K562 (cell line): ENCODE data around the gene PHF12. TPM values are rescaled to one million over a fixed set of nuclear protein-coding genes. Genes with fewer than 3 reads are reported as not detected.

Experiments
- DNMT1 ChIP-seq: fragments of 450-650 bp; IDR thresholded peaks from 2 replicates; pipeline ENCODE4 v1.6.1; 2016; ENCODE audit warnings: antibody characterized with exemption, mild to moderate bottlenecking
- KDM5B ChIP-seq: fragments of 200-600 bp; sonication (generic); IDR thresholded peaks from 2 replicates; pipeline ENCODE4 v1.6.1; 2012; ENCODE audit warnings: low read depth, mild to moderate bottlenecking, moderate library complexity, low read length, control low read depth, inconsistent platforms; ENCODE audit not compliant: insufficient replicate concordance
- LEF1 ChIP-seq: fragments of 450-650 bp; IDR thresholded peaks from 2 replicates; pipeline ENCODE4 v1.6.1; 2016; ENCODE audit warnings: mild to moderate bottlenecking
- MYNN ChIP-seq, 2 experiments: sonication (generic); formaldehyde crosslinking in 1 of 2; IDR thresholded peaks; 2 replicates each; pipeline versions ENCODE4 v1.5.0 to v1.6.1; 2016 to 2020; ENCODE audit warnings: antibody characterized with exemption in 1 of 2, missing genetic modification reagents in 1 of 2
- RCOR1 ChIP-seq, 2 experiments: IDR thresholded peaks; 2 replicates each; pipeline ENCODE4 v1.6.1; 2012; ENCODE audit warnings: low read depth in 2 of 2, low read length in 2 of 2, borderline replicate concordance in 1 of 2, improper control_type of control experiment in 1 of 2
- RFX5 ChIP-seq: IDR thresholded peaks from 2 replicates; pipeline ENCODE4 v1.6.1; 2011; ENCODE audit warnings: low read depth, mild to moderate bottlenecking, improper control_type of control experiment, low read length
- SIN3A ChIP-seq, 2 experiments: fragments of 150-350 bp in 1 of 2; IDR thresholded peaks; 2 replicates each; pipeline ENCODE4 v1.6.1; 2011 to 2016; ENCODE audit warnings: borderline replicate concordance in 2 of 2, low read depth in 2 of 2, low read length in 2 of 2, mild to moderate bottlenecking in 2 of 2, moderate library complexity in 2 of 2; ENCODE audit not compliant: control insufficient read depth in 1 of 2
- ZNF282 ChIP-seq: sonication (generic); formaldehyde crosslinking; IDR thresholded peaks from 2 replicates; pipeline ENCODE4 v1.8.1; 2023; ENCODE audit warnings: missing genetic modification reagents
- polyA plus RNA-seq, 8 experiments: library from polyadenylated mRNA; depleted of rRNA in 4 of 8; stranded (reverse) in 5 of 8; unstranded in 3 of 8; fragments of >200 nt; fragmentation: Nextera tagmentation in 2 of 8; fragmentation: Illumina TruSeq in 1 of 8; extraction: Ambion mirVana in 2 of 8; extraction: Trizol in 1 of 8; gene quantifications; 2 replicates each; pipeline versions ENCODE4 v1.2.1 to v1.2.3, GENCODE V29; 2011 to 2014; ENCODE audit warnings: inconsistent platforms in 1 of 8, missing spikeins in 1 of 8
- total RNA-seq, 7 experiments: library from RNA; depleted of rRNA in 6 of 7; stranded (reverse); fragments of >200 nt in 6 of 7; fragmentation: Illumina TruSeq in 2 of 7; extraction: Trizol in 2 of 7; gene quantifications; 2 replicates each; pipeline versions ENCODE4 v1.2.1 to v1.2.3, GENCODE V29; 2011 to 2021; ENCODE audit warnings: low replicate concordance in 1 of 7
- TF ChIP-seq, protein P1 (sequence below), 2 experiments: fragments of 450-650 bp; IDR thresholded peaks; 2 replicates each; pipeline ENCODE4 v1.6.1; 2018; ENCODE audit warnings: mild to moderate bottlenecking in 2 of 2, low read depth in 1 of 2; ENCODE audit not compliant: partially characterized antibody in 2 of 2
- TF ChIP-seq, protein P2 (sequence below): fragments of 450-650 bp; formaldehyde crosslinking; IDR thresholded peaks from 2 replicates; pipeline ENCODE4 v1.4.0; 2022; ENCODE audit warnings: mild to moderate bottlenecking, moderate library complexity
- TF ChIP-seq, protein P3 (sequence below), 2 experiments: IDR thresholded peaks; 2 replicates each; pipeline ENCODE4 v1.6.1; 2012; ENCODE audit warnings: improper control_type of control experiment in 2 of 2, low read depth in 2 of 2, low read length in 2 of 2, borderline replicate concordance in 1 of 2

Gene PHF12
- total and polyA plus RNA-seq, 9 of the 15 experiments (the other 6 are each of a cell fraction or from before 2014, with no cell fraction given), result 0.82 to 31.3 (median 13.5) TPM

DNA sequence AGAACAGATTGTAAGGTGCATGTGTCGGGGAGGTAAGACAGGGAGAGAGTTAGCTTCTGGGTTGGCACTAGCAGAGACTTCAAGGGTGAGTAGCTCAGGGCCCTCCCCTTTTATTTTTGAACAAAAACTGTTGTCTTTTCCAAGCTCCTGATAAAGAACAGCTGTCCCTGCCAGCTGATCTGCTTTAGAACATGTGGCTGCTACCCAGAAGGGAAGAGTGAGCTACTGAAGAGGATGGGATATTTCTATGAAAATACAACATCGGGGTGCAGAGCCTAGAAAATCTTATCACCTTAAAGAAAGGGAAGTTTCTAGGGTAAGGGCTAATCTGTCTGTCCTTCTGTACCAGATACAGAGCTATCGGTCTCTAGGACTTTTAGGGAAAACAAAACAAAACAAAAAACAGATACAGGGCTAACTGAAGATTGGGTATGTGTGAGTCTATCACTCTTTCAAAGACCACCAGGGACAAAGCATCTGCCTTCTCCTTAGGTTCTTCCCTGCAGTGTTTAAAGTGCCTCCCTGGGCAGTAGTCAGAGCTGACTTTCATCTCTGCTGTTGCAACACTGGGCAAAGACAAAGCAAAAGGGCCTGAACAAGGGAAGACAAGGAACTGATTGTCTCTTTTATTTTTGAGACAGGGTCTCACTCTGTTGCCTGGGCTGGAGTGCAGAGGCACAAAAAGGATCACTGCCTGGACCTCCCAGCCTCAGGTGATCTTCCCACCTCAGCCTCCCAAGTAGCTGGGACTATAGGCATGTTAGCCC, 43.4 kb downstream of the PHF12 start (continued):
- TF ChIP-seq RFX5 (no peak), DNMT1 (0 out of 2 replicates have a peak, but pooled peaks have one; percentile 48), ZNF282 (CRISPR knock-in tag) (no peak), RCOR1 (IDR thresholded peaks at IDR 0.05; ENCODE audit: borderline replicate concordance in 1 of 2, low read depth in 2 of 2, low read length in 2 of 2) (0 out of 4 replicates have a peak, but pooled peaks of 1 of the 2 experiments have one; percentile 6), KDM5B (peak; percentile 10), LEF1 (no peak), SIN3A (IDR thresholded peaks at IDR 0.05; ENCODE audit: borderline replicate concordance in 2 of 2, control insufficient read depth in 1 of 2, low read depth in 2 of 2, low read length in 2 of 2) (peak; percentile 75 to 91; a peak in 2 of 4 replicates), MYNN (IDR thresholded peaks at IDR 0.05) (peak; percentile 52; the same call in 1 of the 2 replicates), MYNN (CRISPR knock-in tag; IDR thresholded peaks at IDR 0.05) (no peak)
- TF ChIP-seq, protein P1, sequence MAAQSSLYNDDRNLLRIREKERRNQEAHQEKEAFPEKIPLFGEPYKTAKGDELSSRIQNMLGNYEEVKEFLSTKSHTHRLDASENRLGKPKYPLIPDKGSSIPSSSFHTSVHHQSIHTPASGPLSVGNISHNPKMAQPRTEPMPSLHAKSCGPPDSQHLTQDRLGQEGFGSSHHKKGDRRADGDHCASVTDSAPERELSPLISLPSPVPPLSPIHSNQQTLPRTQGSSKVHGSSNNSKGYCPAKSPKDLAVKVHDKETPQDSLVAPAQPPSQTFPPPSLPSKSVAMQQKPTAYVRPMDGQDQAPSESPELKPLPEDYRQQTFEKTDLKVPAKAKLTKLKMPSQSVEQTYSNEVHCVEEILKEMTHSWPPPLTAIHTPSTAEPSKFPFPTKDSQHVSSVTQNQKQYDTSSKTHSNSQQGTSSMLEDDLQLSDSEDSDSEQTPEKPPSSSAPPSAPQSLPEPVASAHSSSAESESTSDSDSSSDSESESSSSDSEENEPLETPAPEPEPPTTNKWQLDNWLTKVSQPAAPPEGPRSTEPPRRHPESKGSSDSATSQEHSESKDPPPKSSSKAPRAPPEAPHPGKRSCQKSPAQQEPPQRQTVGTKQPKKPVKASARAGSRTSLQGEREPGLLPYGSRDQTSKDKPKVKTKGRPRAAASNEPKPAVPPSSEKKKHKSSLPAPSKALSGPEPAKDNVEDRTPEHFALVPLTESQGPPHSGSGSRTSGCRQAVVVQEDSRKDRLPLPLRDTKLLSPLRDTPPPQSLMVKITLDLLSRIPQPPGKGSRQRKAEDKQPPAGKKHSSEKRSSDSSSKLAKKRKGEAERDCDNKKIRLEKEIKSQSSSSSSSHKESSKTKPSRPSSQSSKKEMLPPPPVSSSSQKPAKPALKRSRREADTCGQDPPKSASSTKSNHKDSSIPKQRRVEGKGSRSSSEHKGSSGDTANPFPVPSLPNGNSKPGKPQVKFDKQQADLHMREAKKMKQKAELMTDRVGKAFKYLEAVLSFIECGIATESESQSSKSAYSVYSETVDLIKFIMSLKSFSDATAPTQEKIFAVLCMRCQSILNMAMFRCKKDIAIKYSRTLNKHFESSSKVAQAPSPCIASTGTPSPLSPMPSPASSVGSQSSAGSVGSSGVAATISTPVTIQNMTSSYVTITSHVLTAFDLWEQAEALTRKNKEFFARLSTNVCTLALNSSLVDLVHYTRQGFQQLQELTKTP (IDR thresholded peaks at IDR 0.05; ENCODE audit: low read depth in 1 of 2, partially characterized antibody in 2 of 2), result peak in 1 of 2 experiments; percentile 45
- TF ChIP-seq, protein P2, sequence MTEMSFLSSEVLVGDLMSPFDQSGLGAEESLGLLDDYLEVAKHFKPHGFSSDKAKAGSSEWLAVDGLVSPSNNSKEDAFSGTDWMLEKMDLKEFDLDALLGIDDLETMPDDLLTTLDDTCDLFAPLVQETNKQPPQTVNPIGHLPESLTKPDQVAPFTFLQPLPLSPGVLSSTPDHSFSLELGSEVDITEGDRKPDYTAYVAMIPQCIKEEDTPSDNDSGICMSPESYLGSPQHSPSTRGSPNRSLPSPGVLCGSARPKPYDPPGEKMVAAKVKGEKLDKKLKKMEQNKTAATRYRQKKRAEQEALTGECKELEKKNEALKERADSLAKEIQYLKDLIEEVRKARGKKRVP (CRISPR knock-in tag), result no peak
- TF ChIP-seq, protein P3, sequence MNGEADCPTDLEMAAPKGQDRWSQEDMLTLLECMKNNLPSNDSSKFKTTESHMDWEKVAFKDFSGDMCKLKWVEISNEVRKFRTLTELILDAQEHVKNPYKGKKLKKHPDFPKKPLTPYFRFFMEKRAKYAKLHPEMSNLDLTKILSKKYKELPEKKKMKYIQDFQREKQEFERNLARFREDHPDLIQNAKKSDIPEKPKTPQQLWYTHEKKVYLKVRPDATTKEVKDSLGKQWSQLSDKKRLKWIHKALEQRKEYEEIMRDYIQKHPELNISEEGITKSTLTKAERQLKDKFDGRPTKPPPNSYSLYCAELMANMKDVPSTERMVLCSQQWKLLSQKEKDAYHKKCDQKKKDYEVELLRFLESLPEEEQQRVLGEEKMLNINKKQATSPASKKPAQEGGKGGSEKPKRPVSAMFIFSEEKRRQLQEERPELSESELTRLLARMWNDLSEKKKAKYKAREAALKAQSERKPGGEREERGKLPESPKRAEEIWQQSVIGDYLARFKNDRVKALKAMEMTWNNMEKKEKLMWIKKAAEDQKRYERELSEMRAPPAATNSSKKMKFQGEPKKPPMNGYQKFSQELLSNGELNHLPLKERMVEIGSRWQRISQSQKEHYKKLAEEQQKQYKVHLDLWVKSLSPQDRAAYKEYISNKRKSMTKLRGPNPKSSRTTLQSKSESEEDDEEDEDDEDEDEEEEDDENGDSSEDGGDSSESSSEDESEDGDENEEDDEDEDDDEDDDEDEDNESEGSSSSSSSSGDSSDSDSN (IDR thresholded peaks at IDR 0.05; ENCODE audit: borderline replicate concordance in 1 of 2, low read depth in 2 of 2, low read length in 2 of 2), result no peak
- TF ChIP-seq, all 486 proteins: peak for 26
